ENCODE results near the gene TRAPPC10. TPM values are rescaled to one million over a fixed set of nuclear protein-coding genes. Genes with fewer than 3 reads are reported as not detected.

TRAPPC10 gene
- total and polyA plus RNA-seq, 10 of the 15 experiments (the other 5 are each of a cell fraction or from before 2014, with no cell fraction given): 1.1 to 39.6 (median 28.2) TPM

DNA sequence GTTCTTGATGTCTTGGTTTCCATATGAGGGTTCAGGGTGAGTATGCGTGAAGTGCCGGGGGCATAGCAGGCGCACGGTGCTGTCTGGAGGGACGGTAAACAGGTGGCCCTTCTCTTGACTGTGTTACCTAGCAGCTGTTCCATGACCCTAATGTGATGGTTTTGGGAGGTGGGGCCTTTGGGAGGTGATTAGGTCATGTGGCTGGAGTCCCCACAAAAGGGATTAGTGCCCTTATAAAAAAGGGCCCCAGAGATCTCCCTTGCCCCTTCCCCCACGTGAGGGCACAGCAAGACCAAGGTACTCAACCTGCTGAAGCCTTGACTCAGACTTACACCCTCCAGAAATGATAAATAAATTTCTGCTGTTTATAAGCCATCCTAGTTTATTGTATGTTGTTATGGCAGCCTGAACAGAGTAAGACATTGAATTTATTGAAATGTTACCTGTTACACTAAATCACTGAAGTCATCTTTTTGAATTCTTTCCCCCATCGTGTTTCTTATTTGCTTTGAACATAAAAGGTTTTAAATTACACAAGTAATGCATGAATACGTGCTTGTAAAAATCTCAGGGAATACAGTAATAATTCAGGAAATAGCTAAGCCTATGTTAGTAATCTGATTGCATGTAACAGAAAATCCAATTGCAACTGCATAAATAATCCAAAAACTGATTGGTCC is 15.6 kb downstream of the TRAPPC10 start:
- CTCF ChIA-PET: no interaction called here
- no peak for ATAC-seq
- BruUV-seq (replicated peaks): no TSS peak
- RAD21 ChIA-PET (ENCODE audit: unreplicated experiment): no interaction called here
- WGBS (ENCODE audit: insufficient coverage, insufficient replicate concordance, low lambda C conversion rate, missing lambda C conversion rate): 96% methylated on average over 8 of the region's 8 CpGs
- in situ Hi-C loops (cut with MboI): no loop called here
- H3K4me2 ChIP-seq (ENCODE audit: control insufficient read depth, insufficient read depth): no peak overlapping the region
- H3K79me2 ChIP-seq (ENCODE audit: control insufficient read depth, insufficient read depth, low read length): peaks cover 83% of the 10 kb centered on the region
- no peak for DNase-seq (ENCODE audit: low read depth, low spot score)
- no peaks in the 10 kb centered on the region; a peak in 1 of 4 replicates for H3K36me3 ChIP-seq (ENCODE audit: control insufficient read depth in 2 of 2, insufficient read depth in 2 of 2, low read length in 1 of 2)
- no peaks in the 10 kb centered on the region for H3K27me3 ChIP-seq (replicated peaks in 1 of 2; ENCODE audit: control insufficient read depth in 2 of 2, insufficient read depth in 2 of 2, low read length in 1 of 2)
- H4K20me1 ChIP-seq (ENCODE audit: control insufficient read depth, insufficient read depth): no peaks in the 10 kb centered on the region
- FAIRE-seq: no peak
- SMC1A ChIA-PET (ENCODE audit: uncharacterized antibody, unreplicated experiment): interaction anchor here (3.0 kb wide), 1 partner anchor 14 kb away, joined by 11 read pairs; no protein-coding TSS in a partner anchor
- intact Hi-C loops (cut with micrococcal nuclease; ENCODE audit: unreplicated experiment): no loop called here
- no peak for TF ChIP-seq ZZZ3 (IDR thresholded peaks at IDR 0.05; ENCODE audit: control insufficient read depth, insufficient read length, low read depth)
- TF ChIP-seq SRF (IDR thresholded peaks at IDR 0.05; ENCODE audit: low read depth in 2 of 2, low read length in 2 of 2): no peak
- no peak for TF ChIP-seq ESRRA (IDR thresholded peaks at IDR 0.05; ENCODE audit: low read length)
- TF ChIP-seq RB1 (IDR thresholded peaks at IDR 0.05; ENCODE audit: borderline replicate concordance): no peak
- TF ChIP-seq, protein P1, sequence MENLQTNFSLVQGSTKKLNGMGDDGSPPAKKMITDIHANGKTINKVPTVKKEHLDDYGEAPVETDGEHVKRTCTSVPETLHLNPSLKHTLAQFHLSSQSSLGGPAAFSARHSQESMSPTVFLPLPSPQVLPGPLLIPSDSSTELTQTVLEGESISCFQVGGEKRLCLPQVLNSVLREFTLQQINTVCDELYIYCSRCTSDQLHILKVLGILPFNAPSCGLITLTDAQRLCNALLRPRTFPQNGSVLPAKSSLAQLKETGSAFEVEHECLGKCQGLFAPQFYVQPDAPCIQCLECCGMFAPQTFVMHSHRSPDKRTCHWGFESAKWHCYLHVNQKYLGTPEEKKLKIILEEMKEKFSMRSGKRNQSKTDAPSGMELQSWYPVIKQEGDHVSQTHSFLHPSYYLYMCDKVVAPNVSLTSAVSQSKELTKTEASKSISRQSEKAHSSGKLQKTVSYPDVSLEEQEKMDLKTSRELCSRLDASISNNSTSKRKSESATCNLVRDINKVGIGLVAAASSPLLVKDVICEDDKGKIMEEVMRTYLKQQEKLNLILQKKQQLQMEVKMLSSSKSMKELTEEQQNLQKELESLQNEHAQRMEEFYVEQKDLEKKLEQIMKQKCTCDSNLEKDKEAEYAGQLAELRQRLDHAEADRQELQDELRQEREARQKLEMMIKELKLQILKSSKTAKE (IDR thresholded peaks at IDR 0.05; ENCODE audit: low read depth, poor library complexity, severe bottlenecking): no peak
- TF ChIP-seq SREBF2 (IDR thresholded peaks at IDR 0.05; ENCODE audit: low read length): no peak
- no peak for TF ChIP-seq RCOR1 (conservative IDR thresholded peaks at IDR 0.05; ENCODE audit: low read depth, low read length)
- TF ChIP-seq ETV6 (conservative IDR thresholded peaks at IDR 0.05 in 1 of 2, IDR thresholded peaks at IDR 0.05 in 1 of 2; ENCODE audit: borderline replicate concordance in 1 of 2, low read depth in 1 of 2): no peak
- TF ChIP-seq SIN3A (IDR thresholded peaks at IDR 0.05; ENCODE audit: low read depth, low read length): no peak
- TF ChIP-seq IKZF2 (IDR thresholded peaks at IDR 0.05): no peak
- TF ChIP-seq, protein P2, sequence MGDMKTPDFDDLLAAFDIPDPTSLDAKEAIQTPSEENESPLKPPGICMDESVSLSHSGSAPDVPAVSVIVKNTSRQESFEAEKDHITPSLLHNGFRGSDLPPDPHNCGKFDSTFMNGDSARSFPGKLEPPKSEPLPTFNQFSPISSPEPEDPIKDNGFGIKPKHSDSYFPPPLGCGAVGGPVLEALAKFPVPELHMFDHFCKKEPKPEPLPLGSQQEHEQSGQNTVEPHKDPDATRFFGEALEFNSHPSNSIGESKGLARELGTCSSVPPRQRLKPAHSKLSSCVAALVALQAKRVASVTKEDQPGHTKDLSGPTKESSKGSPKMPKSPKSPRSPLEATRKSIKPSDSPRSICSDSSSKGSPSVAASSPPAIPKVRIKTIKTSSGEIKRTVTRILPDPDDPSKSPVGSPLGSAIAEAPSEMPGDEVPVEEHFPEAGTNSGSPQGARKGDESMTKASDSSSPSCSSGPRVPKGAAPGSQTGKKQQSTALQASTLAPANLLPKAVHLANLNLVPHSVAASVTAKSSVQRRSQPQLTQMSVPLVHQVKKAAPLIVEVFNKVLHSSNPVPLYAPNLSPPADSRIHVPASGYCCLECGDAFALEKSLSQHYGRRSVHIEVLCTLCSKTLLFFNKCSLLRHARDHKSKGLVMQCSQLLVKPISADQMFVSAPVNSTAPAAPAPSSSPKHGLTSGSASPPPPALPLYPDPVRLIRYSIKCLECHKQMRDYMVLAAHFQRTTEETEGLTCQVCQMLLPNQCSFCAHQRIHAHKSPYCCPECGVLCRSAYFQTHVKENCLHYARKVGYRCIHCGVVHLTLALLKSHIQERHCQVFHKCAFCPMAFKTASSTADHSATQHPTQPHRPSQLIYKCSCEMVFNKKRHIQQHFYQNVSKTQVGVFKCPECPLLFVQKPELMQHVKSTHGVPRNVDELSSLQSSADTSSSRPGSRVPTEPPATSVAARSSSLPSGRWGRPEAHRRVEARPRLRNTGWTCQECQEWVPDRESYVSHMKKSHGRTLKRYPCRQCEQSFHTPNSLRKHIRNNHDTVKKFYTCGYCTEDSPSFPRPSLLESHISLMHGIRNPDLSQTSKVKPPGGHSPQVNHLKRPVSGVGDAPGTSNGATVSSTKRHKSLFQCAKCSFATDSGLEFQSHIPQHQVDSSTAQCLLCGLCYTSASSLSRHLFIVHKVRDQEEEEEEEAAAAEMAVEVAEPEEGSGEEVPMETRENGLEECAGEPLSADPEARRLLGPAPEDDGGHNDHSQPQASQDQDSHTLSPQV (IDR thresholded peaks at IDR 0.05): no peak
- H3K4me3 ChIP-seq: no peak overlapping the region
- POLR2A ChIA-PET: no interaction called here
- H3K9ac ChIP-seq (ENCODE audit: control insufficient read depth, insufficient read depth, low read length): no peak overlapping the region
- no peak overlapping the region for H2AFZ ChIP-seq (ENCODE audit: control insufficient read depth, low read depth, low read length)
- peaks cover 6% of the 10 kb centered on the region; the same call in 1 of the 2 replicates for H3K4me1 ChIP-seq (ENCODE audit: control insufficient read depth, insufficient read depth, low read length)
- no peak overlapping the region for H3K27ac ChIP-seq (ENCODE audit: control insufficient read depth, insufficient read depth)
- peaks cover 3% of the 10 kb centered on the region; the same call in 1 of the 3 replicates for H3K9me3 ChIP-seq (replicated peaks; ENCODE audit: control insufficient read depth, insufficient read depth, low read length)

Measured in GM12878 (cell line).